Left hindlimb (tissue), 1 donor: ENCODE results near the gene PRR18.
"Not testable (repeated sequence)": the region's sequence is repeated elsewhere in the genome, so short reads cannot be mapped to it uniquely, and the experiment has no call there.

Source experiments
- DNase-seq: peaks from one replicate; pipeline ENCODE4 v3.0.0-alpha.2; 2018

PRR18 gene

GRCh38 chr6:166308033-166308768, at the start of gene PRR18:
PRR18 (minus strand) TSS chr6:166308392; CDS start chr6:166308142, 250 bp downstream.
- DNase-seq, result peak; percentile 61

GRCh38 chr6:166355552-166355951, 47.4 kb upstream of the PRR18 start:
- DNase-seq, result no peak

- DNase-seq, result no peak
These were observed 46.8 kb upstream of the PRR18 start for GRCh38 chr6:166354965-166355364.

- no peak for DNase-seq
These were observed 46.0 kb upstream of the PRR18 start for GRCh38 chr6:166354143-166354542.

- no peak for DNase-seq
These were observed 45.3 kb upstream of the PRR18 start for GRCh38 chr6:166353507-166353906.

- DNase-seq, result no peak
These were observed 44.7 kb upstream of the PRR18 start for GRCh38 chr6:166352923-166353322.

GRCh38 chr6:166351715-166352285, 43.6 kb upstream of the PRR18 start:
- no peak for DNase-seq

GRCh38 chr6:166348305-166348949, 40.2 kb upstream of the PRR18 start:
- DNase-seq, result no peak

- no peak for DNase-seq
These were observed 38.8 kb upstream of the PRR18 start for GRCh38 chr6:166346965-166347364.

- DNase-seq, result no peak
These were observed 38.3 kb upstream of the PRR18 start for GRCh38 chr6:166346449-166346848.

GRCh38 chr6:166345672-166346071, 37.5 kb upstream of the PRR18 start:
- DNase-seq, result not testable (repeated sequence)

GRCh38 chr6:166344921-166345320, 36.7 kb upstream of the PRR18 start:
- DNase-seq, result not testable (repeated sequence)

GRCh38 chr6:166344240-166344639, 36.0 kb upstream of the PRR18 start:
- DNase-seq, result no peak

GRCh38 chr6:166343150-166343487, 34.9 kb upstream of the PRR18 start:
- DNase-seq, result no peak

GRCh38 chr6:166342349-166343149, 34.4 kb upstream of the PRR18 start, which contains the start of gene SFT2D1:
SFT2D1 (minus strand) TSS chr6:166342545; CDS start chr6:166342481, 64 bp downstream.
- peak; percentile 94 for DNase-seq

- no peak for DNase-seq
These were observed 33.8 kb upstream of the PRR18 start for GRCh38 chr6:166341977-166342348.

- DNase-seq, result no peak
These were observed 33.3 kb upstream of the PRR18 start for GRCh38 chr6:166341464-166341863.

- no peak for DNase-seq
These were observed 30.7 kb upstream of the PRR18 start for GRCh38 chr6:166338854-166339253.

GRCh38 chr6:166336847-166337246, 28.7 kb upstream of the PRR18 start:
- no peak for DNase-seq

- no peak for DNase-seq
These were observed 27.4 kb upstream of the PRR18 start for GRCh38 chr6:166335378-166336302.

- DNase-seq, result no peak
These were observed 26.7 kb upstream of the PRR18 start for GRCh38 chr6:166334878-166335277.
